ENCODE measurements around the gene MTARC2.

MTARC2 gene

DNA sequence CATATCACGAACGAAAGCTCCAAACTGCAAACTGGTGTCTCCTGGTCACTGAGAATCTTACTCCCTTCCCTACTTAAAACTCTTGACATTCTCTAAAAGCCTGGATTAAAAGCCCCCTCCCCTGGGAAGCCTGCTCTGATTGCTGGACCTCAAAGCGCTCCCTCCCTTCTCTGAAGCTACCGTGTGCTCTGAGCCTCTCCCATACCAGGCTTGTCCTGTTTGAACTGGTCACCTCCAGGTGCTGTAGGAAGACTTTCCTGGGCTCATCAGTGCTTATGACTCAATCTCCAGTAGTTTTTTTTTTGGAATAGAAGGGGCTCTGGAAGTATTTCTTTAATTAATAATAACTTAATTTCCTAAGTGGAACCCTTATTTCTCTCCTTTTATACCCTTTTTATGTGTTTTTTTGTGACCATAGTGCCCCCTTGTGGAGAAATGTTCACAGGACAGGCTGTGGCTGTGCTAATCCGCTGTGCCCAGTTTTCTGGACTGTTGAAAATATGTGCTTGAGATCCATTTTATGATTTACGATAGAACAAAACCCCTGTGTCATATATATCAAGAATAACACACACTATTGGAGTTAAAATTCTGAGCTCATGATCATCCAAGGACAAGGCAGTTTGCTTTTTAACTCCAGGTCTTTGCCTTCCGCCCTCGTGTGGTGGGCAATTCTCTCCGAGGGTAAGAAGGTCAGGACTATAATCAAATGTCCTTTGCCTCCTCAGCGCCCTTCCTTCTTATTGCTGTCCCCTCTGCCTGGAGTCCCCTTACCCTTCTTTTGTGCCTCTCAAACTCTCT, 55.5 kb downstream of the MTARC2 start:
- DNase-seq (ENCODE audit: low spot score), result peak; percentile 66

DNA sequence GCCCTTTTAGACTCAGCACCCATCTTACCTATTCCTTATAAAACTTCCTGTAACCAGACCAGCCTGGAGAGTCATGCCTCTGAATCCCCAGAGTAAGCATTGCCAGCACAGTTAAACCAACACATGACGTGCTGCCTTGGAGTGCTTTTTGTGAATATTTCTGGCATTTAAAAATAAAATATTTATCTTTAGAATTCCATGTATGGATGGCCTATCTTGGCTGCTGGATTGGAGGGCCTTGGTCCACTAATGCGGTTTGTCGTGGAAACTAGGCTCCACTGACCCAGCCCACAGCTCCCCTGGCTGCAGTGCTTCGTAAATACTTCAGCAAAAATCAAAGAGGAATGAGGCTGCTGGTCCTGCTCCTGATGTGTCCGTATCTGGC, 56.1 kb downstream of the MTARC2 start:
- no peak for DNase-seq (ENCODE audit: low spot score)

DNA sequence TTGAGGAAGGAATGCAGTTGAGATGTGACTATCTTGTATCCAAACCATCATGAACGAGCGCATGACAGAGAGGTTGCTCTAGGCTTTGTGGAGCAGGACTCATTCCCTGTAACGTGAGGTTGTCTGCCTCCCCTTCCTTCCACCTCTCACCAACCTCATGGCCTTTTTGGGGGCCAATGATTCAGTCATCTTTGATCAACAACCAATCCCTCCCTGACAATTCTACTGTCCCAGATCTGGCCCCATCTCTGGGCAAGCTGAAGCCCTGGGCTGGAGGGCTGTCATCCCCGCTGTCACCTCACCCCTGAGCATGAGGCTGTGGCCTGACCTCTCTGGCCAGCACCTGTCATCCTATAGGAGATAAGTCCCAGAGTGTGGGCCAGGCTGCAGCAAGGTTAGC, 58.3 kb downstream of the MTARC2 start:
- no peak for DNase-seq (ENCODE audit: low spot score)

DNA sequence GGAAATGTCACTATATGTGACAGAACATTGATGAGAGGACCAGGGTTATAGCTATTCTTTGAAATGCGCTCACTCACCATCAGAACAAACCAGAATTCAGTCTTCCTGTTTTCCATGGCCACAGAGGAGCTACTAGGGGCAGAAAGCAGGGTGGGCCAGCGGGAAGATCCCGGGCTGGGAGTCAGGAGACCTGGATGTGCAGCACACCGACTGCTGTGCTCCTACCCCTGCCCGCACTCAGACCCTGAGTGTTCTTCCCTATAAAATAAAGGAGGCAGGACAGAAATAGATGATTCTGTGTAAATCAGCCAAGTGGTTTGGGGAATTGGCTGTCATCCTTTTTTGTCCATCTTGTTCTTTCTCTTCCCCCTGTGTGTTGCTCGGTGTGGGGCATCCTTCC, 59.6 kb downstream of the MTARC2 start:
- no peak for DNase-seq (ENCODE audit: low spot score)

DNA sequence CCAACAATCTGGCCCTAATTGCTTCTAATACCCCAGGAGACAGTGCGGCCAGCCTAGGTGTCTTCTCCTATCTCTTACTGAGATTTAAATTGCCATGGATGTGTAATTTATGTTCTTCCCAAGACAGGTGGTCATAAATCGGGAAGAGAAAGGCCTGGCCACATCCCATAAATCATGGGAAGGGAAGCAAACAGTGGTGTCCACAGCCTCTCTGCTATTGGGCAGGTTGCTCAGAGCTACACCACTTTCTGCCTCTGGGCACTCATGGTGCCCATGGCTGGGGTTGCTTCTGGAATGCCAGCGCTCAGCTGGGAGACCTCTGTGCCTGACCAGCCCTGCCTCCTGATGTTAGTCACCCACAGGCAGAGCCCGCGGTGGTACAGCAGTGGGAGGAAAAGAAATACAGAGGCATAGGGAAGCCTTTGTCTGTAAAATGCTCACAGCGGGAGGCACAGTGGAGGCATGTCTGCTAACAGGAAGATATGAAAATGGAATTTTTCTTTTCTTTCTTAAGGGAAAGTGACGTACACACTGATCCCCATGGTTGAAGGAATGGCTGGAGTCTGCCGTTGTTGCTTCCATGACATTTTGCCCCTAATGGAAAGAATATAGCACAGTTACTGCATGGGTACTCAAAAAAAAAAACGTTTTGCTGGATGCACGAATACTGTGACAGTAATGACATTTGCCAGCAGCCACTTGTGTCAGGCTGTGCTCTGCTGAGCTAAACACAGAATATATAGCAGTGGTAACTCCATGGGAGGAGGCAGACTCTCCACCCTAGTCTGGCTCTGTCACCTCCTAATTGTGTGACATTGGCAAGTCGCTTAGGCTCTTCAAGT, 60.4 kb downstream of the MTARC2 start:
- no peak for DNase-seq (ENCODE audit: low spot score)

DNA sequence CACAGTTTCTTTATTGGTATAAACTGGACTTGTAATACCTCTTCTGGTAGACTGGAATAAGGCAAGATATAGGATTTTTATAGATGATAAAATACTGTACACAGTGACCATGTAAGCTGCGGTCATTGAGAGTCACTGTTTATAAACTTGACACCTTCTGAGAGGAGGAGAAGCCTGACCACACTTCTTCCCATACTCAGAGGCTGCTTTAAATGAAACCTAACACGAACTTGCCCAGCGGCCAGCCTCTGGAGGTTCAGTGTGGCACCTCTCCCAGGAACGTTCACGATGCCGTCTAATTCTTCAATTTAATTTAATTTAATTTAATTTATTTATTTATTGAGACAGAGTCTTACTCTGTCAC, 61.0 kb downstream of the MTARC2 start:
- no peak for DNase-seq (ENCODE audit: low spot score)

DNA sequence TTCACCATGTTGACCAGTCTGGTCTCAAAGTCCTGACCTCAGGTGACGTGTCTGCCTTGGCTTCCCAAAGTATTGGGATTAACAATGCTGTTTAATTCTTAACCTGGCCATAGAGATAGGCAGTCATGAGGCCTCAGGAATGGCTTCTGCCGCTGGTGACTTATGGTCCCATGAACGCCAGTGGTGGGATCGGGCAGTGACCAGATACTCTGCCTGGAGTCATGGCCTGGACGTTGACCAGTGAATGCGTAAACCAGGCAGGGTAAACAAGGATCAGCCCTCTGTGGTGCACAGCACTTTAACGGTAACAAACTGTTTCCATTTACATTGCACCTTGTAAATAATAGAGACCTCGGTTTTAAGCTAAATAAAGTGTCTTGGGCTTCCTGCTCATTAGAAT, 61.6 kb downstream of the MTARC2 start:
- DNase-seq (ENCODE audit: low spot score), result no peak

DNA sequence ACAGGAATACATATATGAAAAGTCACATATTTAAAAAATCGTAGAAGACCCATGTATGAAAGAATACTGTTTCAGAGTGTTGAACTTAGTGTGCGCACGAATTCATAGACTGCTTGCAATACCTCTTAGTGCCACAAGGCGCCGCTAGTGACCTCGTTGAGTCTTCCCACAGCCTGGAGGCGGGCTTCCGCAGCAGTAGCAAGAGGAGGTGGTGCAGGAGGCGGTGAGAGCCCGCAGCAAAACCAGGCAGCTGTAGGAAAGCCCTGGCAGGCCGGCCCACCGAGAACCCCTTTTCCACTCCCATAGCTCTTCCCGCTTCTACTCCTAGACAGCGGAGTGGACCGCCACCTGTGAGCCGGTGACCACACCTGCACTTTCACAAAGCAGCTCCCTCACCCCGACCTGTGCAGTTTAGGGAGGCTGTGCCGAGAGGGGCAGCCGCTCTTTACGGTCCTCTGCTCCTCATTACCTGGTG, 62.1 kb downstream of the MTARC2 start:
- DNase-seq (ENCODE audit: low spot score), result peak; percentile 83

DNA sequence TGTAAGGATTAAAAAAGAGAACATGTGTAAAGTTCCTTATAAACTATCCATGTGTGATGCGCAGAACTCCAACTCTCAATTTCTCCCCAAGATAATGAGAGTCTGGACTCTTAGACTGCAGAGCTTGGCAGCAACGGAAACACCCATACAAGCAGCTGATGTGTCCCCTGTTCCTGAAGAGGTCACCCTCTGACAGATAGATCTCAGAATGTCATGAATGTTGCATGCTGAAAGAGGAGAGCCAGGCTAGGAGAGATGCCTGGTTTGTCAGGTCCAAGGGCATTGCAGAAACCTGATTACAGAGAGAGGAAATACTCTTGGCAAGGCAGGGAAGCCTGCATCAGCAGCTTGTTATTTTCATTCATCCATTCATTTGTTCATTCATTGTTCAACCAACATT, 62.8 kb downstream of the MTARC2 start:
- DNase-seq (ENCODE audit: low spot score), result no peak

DNA sequence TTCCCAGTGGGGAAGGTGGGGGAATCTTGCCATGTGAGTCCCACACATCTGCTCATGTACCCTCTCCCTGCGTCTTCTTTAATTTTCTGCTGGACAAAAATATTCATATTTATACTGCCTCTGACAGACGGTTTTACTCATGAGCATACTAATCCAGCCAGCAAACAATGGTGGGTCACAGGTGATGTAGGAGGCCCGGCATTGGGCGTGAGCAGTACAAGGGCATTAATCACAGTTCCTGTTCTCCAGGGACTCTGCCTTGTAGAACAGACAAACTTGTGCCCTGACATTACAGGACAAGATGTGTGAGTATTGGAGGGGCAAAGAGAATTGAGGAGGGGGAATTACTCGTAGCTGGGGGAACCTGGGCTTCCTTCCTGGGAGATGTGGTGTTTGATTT, 63.6 kb downstream of the MTARC2 start:
- no peak for DNase-seq (ENCODE audit: low spot score)

DNA sequence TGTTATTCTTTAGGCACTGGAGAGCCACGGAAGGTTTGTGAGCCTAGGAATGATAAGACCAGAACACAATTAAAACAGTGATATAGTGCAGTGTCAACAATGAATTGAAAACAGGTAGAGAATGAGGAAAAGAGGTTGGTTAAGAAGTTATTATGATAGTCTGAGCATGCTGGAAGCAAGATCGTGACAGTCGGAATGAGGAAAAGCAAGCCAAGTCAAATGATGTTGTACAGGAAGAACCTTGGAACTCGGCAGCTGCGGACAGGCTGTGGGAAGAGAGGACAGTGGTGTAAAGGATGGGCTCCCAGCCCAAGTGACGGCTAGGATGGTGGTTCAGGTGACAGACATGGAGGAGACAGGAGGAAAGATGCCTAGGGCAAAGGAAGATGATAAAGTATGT, 64.2 kb downstream of the MTARC2 start:
- no peak for DNase-seq (ENCODE audit: low spot score)

DNA sequence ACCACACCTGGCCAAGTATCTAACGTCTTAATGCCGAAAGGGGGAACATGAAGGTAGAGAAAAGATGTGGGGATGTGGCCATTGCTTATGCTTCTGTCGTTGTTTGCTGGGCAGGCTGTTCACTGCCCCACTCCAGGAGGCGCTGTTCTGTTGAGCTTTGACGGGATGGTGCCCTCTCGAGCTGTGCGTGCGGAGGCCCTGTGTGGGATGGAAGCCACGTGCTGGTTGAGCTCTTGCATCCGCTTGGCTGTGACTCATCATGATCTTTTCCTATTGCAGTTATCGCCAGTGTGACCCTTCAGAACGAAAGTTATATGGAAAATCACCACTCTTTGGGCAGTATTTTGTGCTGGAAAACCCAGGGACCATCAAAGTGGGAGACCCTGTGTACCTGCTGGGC, 64.9 kb downstream of the MTARC2 start:
- DNase-seq (ENCODE audit: low spot score), result no peak

DNA sequence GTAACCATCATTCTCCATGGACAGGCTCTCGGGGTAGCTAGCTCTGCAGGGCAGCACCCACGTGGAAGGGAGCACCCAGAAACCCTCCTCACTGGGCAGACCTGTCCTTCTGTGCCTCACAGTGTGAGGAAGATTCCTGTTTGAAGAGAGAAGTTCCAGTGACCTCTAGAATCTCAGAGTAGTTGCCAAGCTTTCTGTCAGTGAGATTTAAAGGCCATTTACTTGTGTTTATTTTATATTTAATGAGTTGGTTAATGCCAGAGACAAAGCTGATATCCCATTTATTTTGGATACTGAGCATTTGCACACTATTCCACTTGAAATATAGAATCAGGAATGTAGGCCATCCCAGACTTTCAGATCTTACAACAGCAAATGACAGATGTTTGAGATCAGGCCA, 67.3 kb downstream of the MTARC2 start:
- no peak for DNase-seq (ENCODE audit: low spot score)

DNA sequence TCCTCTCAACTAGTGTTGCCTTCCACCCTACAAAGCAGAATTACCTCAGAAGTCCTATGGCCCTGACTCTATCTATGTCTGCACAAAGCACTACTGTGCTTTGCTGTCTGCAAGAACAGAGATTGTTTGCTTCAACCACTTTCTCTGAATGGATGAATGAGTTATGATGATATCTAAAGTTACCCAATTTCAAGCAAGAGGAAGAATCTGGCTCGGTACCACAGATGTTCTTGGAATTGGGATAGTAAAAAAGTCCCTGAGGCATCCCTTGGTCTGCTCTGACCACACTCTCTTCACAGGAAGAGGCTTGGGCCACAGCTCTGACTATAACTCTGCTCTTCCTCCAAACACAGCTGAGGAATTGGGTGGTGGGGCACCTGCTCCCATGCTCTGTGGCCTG, 69.8 kb downstream of the MTARC2 start:
- DNase-seq (ENCODE audit: low spot score), result no peak

DNA sequence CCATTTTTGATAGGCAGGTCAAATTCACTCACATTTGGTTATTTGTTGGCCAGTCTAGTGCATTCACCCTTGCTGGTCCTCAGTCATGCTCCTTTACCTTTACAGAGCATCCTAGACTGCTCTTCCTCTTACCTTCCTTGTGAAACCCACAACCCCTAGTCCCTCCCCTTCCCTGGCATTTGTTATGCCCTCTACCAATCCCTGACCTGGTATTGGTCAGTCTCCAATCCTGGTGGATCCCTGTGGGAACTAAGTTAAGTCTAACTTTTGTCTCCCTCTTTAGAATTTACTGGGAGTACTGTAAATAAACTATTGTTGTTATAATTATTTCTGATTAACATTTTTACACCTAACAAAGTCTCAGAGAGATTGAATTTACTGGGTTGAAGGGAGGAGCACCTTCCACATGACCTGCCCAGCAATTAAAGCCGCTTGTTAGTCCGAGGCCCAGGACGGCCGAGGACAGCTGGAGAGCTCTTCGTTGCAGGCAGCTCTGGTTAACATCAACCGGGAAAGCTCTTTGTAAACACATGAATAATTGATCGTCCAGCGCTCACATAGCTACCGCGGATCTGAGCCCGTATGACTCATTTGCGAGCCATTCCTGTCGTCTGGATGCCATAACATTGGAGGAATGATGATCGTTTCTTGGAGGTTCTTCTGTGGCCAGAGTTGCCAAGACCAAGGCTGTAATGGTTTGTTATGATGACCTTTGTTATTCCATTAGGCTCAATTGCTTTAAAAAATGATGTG, 70.5 kb downstream of the MTARC2 start:
- DNase-seq (ENCODE audit: low spot score), result no peak

DNA sequence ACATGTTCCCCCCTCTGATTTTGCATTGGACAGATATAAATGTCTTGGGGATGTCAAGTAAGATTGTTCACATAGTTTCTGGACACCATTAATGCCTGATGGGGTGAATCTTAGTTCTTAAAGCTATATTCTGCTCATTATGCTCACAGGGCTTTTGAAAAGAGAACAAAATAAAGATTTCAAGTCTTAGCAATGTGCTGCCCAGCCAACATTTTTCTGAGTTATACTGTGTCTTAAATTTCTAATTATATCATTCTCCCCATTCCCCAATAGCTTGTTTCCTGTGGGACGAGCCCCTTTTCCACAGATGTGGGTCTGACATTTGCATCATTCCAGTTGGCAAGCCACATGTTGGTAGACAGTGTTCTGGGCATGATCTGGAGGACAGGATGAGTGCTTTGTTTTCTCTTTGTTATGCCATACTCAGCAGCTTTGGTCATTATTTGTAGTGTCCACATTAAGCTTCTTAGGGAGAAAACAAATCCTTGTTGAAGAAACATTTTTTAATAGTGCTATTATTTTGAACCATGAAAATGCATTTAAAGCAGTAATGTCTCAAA, 71.4 kb downstream of the MTARC2 start:
- no peak for DNase-seq (ENCODE audit: low spot score)

DNA sequence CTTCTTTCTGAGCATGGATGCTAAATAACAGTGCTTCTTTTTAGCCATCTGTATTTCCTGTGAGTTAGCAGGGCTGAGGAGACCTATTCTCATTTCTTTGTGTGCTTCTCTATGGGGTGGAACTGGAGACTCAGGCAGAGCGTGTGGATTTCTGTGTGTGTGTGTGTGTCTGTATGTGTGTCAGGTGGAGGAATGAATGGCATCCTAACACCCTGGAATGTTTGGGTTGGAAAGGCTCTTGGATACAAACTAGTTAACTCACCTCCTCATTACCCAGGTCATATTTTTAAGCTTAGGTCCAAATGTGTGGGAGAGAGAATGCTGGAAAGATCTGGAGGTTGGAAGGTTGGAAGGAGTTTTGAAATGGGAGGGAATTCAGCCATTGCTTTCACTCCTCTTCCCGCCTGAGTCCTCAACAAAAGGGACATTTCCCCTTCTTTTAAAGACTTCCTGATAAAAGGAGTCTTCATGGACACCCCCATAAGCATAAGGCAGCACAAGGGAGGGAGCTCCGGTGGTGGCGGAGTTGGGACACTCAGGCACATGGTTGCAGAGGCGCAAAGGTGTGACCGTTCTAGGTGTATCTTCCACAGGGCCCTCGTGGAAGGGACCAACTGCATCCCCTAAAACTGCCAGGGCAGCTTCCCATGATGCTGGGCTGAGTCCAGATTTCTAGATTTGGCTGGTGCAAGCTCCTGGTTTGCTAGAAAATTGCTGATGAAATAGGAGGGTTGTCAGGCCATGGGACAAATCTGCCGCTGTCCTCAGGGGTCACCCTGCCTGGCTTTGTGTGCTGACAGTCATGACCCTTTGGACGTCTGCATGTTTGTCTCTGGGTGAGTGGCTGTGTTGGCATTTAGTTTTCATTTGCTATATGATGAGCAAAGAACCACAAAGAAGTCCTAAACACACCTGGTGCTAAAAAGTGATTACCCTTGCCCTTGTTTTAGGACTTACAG, 76.2 kb downstream of the MTARC2 start:
- DNase-seq (ENCODE audit: low spot score), result no peak

DNA sequence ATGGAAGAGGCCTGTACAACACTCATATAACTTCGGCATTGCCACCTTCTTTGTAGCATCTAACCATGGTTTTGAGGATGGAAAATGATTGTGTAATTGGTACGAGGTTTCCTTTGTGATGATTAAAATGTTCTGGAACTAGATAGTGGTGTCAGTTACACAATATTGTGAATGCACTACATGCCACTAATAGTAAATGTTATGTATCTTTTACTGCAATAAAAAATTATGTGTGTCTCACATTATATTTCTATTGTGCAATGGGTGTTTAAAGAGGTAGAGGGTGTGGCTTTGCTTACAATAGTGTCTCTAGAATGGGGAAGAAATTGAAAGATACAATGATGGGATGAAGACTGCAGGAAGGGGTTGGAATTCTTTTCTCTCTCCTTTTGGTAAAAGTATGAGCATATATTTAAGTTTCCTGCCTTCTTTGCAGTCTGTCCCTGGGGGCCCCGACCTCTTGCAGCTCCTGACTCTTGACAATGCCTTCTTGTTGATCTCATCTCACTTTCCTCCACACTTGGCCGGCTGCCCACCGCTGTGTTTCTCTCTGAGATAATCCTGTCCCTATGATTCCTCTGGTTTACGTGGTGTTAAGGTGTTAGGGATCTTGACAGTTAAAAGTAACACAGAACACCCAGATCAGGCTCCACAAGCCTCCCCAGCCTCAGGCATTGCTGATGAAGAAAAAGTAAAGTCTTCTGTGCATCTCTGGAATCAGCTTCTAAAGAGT, 77.9 kb downstream of the MTARC2 start:
- DNase-seq (ENCODE audit: low spot score), result no peak

DNA sequence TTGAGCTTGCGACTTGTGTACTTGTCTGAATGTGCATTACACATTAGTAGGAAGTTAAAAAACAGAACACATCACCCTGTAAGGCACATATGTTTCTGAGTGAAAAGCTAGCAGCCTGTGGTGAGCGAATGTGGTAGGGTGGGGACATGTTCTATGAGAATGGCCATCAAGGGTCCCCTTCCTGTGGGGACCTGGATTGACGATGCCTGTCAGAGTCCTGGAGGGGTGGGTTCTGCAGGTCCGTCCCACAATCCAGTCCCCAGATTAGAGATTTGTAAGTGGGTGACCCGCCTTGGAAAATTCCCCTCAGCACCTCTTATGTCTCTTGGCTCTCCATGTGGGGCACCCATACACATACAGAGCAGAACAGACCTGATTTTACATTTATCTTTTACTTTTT, 78.6 kb downstream of the MTARC2 start:
- no peak for DNase-seq (ENCODE audit: low spot score)

DNA sequence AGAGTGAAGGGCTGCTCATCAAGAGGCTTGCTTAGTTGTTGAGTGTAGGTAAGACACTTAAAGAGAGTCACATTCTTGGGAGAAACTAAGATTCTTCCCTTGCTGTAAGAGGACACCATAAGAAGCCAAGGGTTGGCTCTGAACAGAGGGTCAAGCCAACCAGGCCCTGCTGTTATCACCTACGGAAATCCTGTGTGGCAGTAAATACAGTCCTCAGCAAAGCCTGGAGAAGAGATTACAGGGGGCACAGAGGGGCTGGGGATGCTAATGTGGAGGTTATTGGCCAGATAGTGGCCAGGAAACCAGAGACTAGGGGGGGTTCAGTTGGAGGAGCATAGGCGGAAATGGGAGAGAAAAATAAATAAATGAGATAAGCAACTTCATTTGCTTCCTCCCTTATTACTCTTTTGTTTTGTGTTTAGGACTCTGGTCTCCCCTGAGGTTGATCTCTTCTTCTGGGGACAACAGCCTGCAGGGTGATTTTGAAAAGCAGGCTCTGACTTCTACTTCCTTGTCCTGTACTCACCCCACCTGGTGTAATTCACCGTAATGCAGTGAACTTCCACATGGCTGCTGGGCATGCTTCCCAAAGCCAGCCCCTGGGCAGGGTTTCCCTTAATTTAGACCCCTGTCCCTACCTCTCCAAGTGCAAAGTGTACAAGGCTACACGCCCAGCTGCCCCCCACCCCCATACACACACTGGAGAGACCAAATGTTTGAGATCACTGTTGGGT, 79.5 kb downstream of the MTARC2 start:
- DNase-seq (ENCODE audit: low spot score), result no peak
